GM12878 (cell line): ENCODE data around the gene TTL. TPM values are rescaled to one million over a fixed set of nuclear protein-coding genes. Genes with fewer than 3 reads are reported as not detected.

Source experiments
- ATAC-seq: fragments of 200-7000 bp; cut with Tn5 transposase; 3 replicates; pipeline ENCODE4 v1.9.1; 2020; ENCODE audit warnings: mild to moderate bottlenecking, moderate library complexity
- BruUV-seq: library from RNA; stranded (reverse); fragments of 400-500 nt; replicated peaks from 2 replicates; lab custom pipeline; 2021; lab: Mats Ljungman, UMichigan
- CTCF ChIA-PET: fragments of 300-600 bp; sonication (Branson Sonifier 250); formaldehyde crosslinking; extraction: SDS; loops from one replicate; lab custom pipeline; 2021; ENCODE audit warnings: inconsistent platforms; lab: Yijun Ruan, JAX
- POLR2A ChIA-PET: fragments of 350-600 bp; formaldehyde crosslinking; extraction: SDS; loops from one replicate; lab custom pipeline; 2021; ENCODE audit warnings: inconsistent platforms; lab: Charles Lee
- RAD21 ChIA-PET: fragments of 300-600 bp; sonication (Branson Sonifier 250); formaldehyde crosslinking; loops from one replicate; lab custom pipeline; 2023; ENCODE audit warnings: antibody characterized with exemption; ENCODE audit not compliant: unreplicated experiment; lab: Charles Lee
- SMC1A ChIA-PET: fragments of 300-600 bp; sonication (Branson Sonifier 250); formaldehyde crosslinking; loops from one replicate; lab custom pipeline; 2023; ENCODE audit not compliant: unreplicated experiment, uncharacterized antibody; lab: Charles Lee
- DNase-seq: peaks from one replicate; pipeline ENCODE4 v3.0.0-alpha.2; 2011; ENCODE audit warnings: low read depth, low spot score
- FAIRE-seq: peaks from 3 replicates; lab custom pipeline; 2011; peaks lifted over from hg19 to GRCh38; lab: Jason Lieb, UNC
- H2AFZ ChIP-seq: 2 replicates; pipeline ENCODE4 v1.6.0; 2011; ENCODE audit warnings: low read depth, low read length, control low read depth; ENCODE audit not compliant: control insufficient read depth
- H3K27ac ChIP-seq: 2 replicates; pipeline ENCODE4 v1.5.1; 2011; ENCODE audit warnings: control low read depth; ENCODE audit not compliant: control insufficient read depth, insufficient read depth
- H3K27me3 ChIP-seq, 2 experiments: replicated peaks in 1 of 2; 2 replicates each; pipeline versions ENCODE4 v1.6.0 to v1.6.1; 2011; ENCODE audit warnings: low read length in 1 of 2; ENCODE audit not compliant: control insufficient read depth in 2 of 2, insufficient read depth in 2 of 2
- H3K36me3 ChIP-seq, 2 experiments: 2 replicates each; pipeline ENCODE4 v1.5.1; 2011; ENCODE audit warnings: low read length in 1 of 2; ENCODE audit not compliant: control insufficient read depth in 2 of 2, insufficient read depth in 2 of 2
- H3K4me1 ChIP-seq: 2 replicates; pipeline ENCODE4 v1.6.1; 2011; ENCODE audit warnings: mild to moderate bottlenecking, low read length, moderate library complexity, mixed read lengths; ENCODE audit not compliant: control insufficient read depth, insufficient read depth
- H3K4me2 ChIP-seq: 2 replicates; pipeline ENCODE4 v1.6.0; 2011; ENCODE audit warnings: control low read depth; ENCODE audit not compliant: control insufficient read depth, insufficient read depth
- H3K4me3 ChIP-seq: fragments of 200-600 bp; sonication (generic); 2 replicates; pipeline ENCODE4 v1.5.1; 2016
- H3K79me2 ChIP-seq: 2 replicates; pipeline ENCODE4 v1.6.0; 2011; ENCODE audit warnings: low read length; ENCODE audit not compliant: control insufficient read depth, insufficient read depth
- H3K9ac ChIP-seq: 2 replicates; pipeline ENCODE4 v1.8.0; 2011; ENCODE audit warnings: low read length, control low read depth, mixed read lengths; ENCODE audit not compliant: control insufficient read depth, insufficient read depth
- H3K9me3 ChIP-seq: replicated peaks from 3 replicates; pipeline ENCODE4 v1.5.1; 2011; ENCODE audit warnings: mild to moderate bottlenecking, low read length; ENCODE audit not compliant: control insufficient read depth, insufficient read depth
- H4K20me1 ChIP-seq: 2 replicates; pipeline ENCODE4 v1.6.0; 2011; ENCODE audit not compliant: control insufficient read depth, insufficient read depth
- BCL3 ChIP-seq: IDR thresholded peaks from 2 replicates; pipeline ENCODE4 v1.6.1; 2011; ENCODE audit warnings: borderline replicate concordance, low read depth, mild to moderate bottlenecking, moderate library complexity, low read length; ENCODE audit not compliant: insufficient read depth, poor library complexity, severe bottlenecking
- BRCA1 ChIP-seq: IDR thresholded peaks from 2 replicates; pipeline ENCODE4 v1.6.1; 2011; ENCODE audit warnings: low read depth, low read length, improper control_type of control experiment
- ELK1 ChIP-seq: IDR thresholded peaks from 2 replicates; pipeline ENCODE4 v1.6.1; 2012; ENCODE audit warnings: low read depth, low read length, improper control_type of control experiment
- NBN ChIP-seq: fragments of 450-650 bp; IDR thresholded peaks from 2 replicates; pipeline ENCODE4 v1.6.1; 2016
- RAD51 ChIP-seq: fragments of 450-650 bp; IDR thresholded peaks from 2 replicates; pipeline ENCODE4 v1.6.1; 2016; ENCODE audit warnings: moderate library complexity, mild to moderate bottlenecking, inconsistent platforms
- TCF7 ChIP-seq: IDR thresholded peaks from 2 replicates; pipeline ENCODE4 v1.6.1; 2014; ENCODE audit warnings: antibody characterized with exemption, borderline replicate concordance
- WGBS: methylation state at CpG from one replicate; pipeline ENCODE4 v1.1.6; 2016; ENCODE audit warnings: low lambda C conversion rate; ENCODE audit not compliant: insufficient replicate concordance, insufficient coverage; ENCODE audit errors: missing lambda C conversion rate; 5-methylcytosine and 5-hydroxymethylcytosine counted together
- in situ Hi-C: fragments of 300-500 bp; cut with MboI; formaldehyde crosslinking; loops from 9 replicates; pipeline ENCODE4 v1.14.3; 2018; ENCODE audit warnings: mixed read lengths
- intact Hi-C: fragments of 100-400 bp; cut with micrococcal nuclease; formaldehyde crosslinking; loops from one replicate; pipeline ENCODE4 v1.14.2; 2022; ENCODE audit not compliant: unreplicated experiment
- polyA plus RNA-seq, 11 experiments: library from polyadenylated mRNA; depleted of rRNA in 4 of 11; unstranded in 6 of 11; stranded (reverse) in 5 of 11; fragments of >200 nt; fragmentation: Nextera tagmentation in 4 of 11; fragmentation: Illumina TruSeq in 1 of 11; extraction: Ambion mirVana in 4 of 11; extraction: Trizol in 1 of 11; gene quantifications; 1 replicate in 1 of 11; 2 replicates in 10 of 11; pipeline versions ENCODE4 v1.2.1 to v1.2.3, GENCODE V29; 2011 to 2016; ENCODE audit warnings: inconsistent platforms in 2 of 11, missing spikeins in 2 of 11, low read depth in 1 of 11
- total RNA-seq, 4 experiments: library from RNA; depleted of rRNA in 3 of 4; stranded (reverse); fragments of >200 nt in 3 of 4; fragmentation: Illumina TruSeq in 1 of 4; extraction: Trizol in 1 of 4; gene quantifications; 2 replicates each; pipeline versions ENCODE4 v1.2.1 to v1.2.3, GENCODE V29; 2013 to 2021

The TTL gene
- total and polyA plus RNA-seq, 10 of the 15 experiments (the other 5 are each of a cell fraction or from before 2014, with no cell fraction given), result 3.9 to 27.1 (median 16.1) TPM

DNA sequence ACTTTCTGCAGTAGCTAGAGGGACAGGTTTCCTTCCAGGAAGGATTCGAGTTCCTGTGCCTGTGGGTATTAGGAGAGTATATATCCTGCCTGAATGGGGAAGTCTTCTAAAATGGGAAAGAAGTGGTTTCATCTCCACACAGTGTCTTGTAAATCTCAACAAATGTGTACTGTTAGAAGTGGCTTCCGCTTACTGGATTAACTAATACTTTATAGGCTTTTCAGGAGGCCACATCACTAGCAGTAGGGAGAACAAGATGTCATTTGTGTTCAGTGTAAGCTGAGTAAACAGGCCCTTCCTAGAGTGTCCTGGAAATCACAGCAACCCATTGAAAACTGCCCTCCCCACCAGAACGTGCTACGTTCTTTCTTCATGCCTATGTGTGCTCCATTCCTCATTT is 47.8 kb downstream of the TTL start:
- Histone ChIP-seq H3K9me3 (no peaks in the 10 kb centered on the region), H3K4me3 (no peak overlapping the region), H3K4me2 (no peak overlapping the region), H3K4me1 (no peaks in the 10 kb centered on the region), H2AFZ (no peak overlapping the region), H3K27ac (no peak overlapping the region), H3K79me2 (no peaks in the 10 kb centered on the region), H4K20me1 (no peaks in the 10 kb centered on the region), H3K36me3 (peaks cover 4 to 5% of the 10 kb centered on the region in 2 experiments), H3K27me3 (no peaks in the 10 kb centered on the region), H3K9ac (no peak overlapping the region)
- FAIRE-seq (no peak), DNase-seq (no peak), ATAC-seq (no peak)
- ChIA-PET SMC1A (no interaction called here), RAD21 (no interaction called here), POLR2A (no interaction called here), CTCF (no interaction called here)
- TF ChIP-seq TCF7 (no peak), BRCA1 (no peak), NBN (no peak), RAD51 (no peak), ELK1 (no peak), BCL3 (no peak)
- intact Hi-C loops, result no loop called here
- 70% methylated on average over 4 of the region's 4 CpGs for WGBS
- BruUV-seq, result no TSS peak
- in situ Hi-C loops, result no loop called here
